ENCODE measurements around the gene FZD10.

Gene FZD10

GRCh38 chr12:130124605-130125244 is 37.5 kb upstream of the FZD10 start:
- no peak for DNase-seq (ENCODE audit: low read depth)
- H3K4me3 ChIP-seq (ENCODE audit: control insufficient read depth, low read depth, low read length) = no peak overlapping the region
- TF ChIP-seq CTCF (IDR thresholded peaks at IDR 0.05; ENCODE audit: control insufficient read depth, insufficient read depth, low read depth, low read length, missing control alignments) = no peak

- no peak for TF ChIP-seq CTCF (IDR thresholded peaks at IDR 0.05; ENCODE audit: control insufficient read depth, insufficient read depth, low read depth, low read length, missing control alignments)
Measured at GRCh38 chr12:130126023-130126432, 36.2 kb upstream of the FZD10 start.

GRCh38 chr12:130127532-130127911 is 34.7 kb upstream of the FZD10 start:
- H3K4me3 ChIP-seq (ENCODE audit: control insufficient read depth, low read depth, low read length) = no peak overlapping the region
- TF ChIP-seq CTCF (IDR thresholded peaks at IDR 0.05; ENCODE audit: control insufficient read depth, insufficient read depth, low read depth, low read length, missing control alignments) = no peak
- no peak for DNase-seq (ENCODE audit: low read depth)

More at GRCh38 chr12:130126023-130126432, 36.2 kb upstream of the FZD10 start:
- no peak for DNase-seq (ENCODE audit: low read depth)
- no peak overlapping the region for H3K4me3 ChIP-seq (ENCODE audit: control insufficient read depth, low read depth, low read length)

GRCh38 chr12:130127912-130128789 is 34.1 kb upstream of the FZD10 start:
- H3K4me3 ChIP-seq (ENCODE audit: control insufficient read depth, low read depth, low read length) = no peak overlapping the region
- no peak for TF ChIP-seq CTCF (IDR thresholded peaks at IDR 0.05; ENCODE audit: control insufficient read depth, insufficient read depth, low read depth, low read length, missing control alignments)
- DNase-seq (ENCODE audit: low read depth) = no peak

- TF ChIP-seq CTCF (IDR thresholded peaks at IDR 0.05; ENCODE audit: control insufficient read depth, insufficient read depth, low read depth, low read length, missing control alignments) = no peak
- no peak overlapping the region for H3K4me3 ChIP-seq (ENCODE audit: control insufficient read depth, low read depth, low read length)
- DNase-seq (ENCODE audit: low read depth) = no peak
Measured at GRCh38 chr12:130128790-130129735, 33.2 kb upstream of the FZD10 start.

GRCh38 chr12:130130346-130130745 is 31.9 kb upstream of the FZD10 start:
- no peak for DNase-seq (ENCODE audit: low read depth)
- TF ChIP-seq CTCF (IDR thresholded peaks at IDR 0.05; ENCODE audit: control insufficient read depth, insufficient read depth, low read depth, low read length, missing control alignments) = no peak

More at GRCh38 chr12:130130346-130130745, 31.9 kb upstream of the FZD10 start:
- H3K4me3 ChIP-seq (ENCODE audit: control insufficient read depth, low read depth, low read length) = no peak overlapping the region
